Endometrium (tissue), 2 donors: ENCODE data around the gene RCE1.

Experiments used
- FAIRE-seq: peaks from 2 replicates; lab custom pipeline; 2012; peaks lifted over from hg19 to GRCh38; lab: Jason Lieb, UNC
- donor health status: control.
- donor health status: control.

The RCE1 gene

DNA sequence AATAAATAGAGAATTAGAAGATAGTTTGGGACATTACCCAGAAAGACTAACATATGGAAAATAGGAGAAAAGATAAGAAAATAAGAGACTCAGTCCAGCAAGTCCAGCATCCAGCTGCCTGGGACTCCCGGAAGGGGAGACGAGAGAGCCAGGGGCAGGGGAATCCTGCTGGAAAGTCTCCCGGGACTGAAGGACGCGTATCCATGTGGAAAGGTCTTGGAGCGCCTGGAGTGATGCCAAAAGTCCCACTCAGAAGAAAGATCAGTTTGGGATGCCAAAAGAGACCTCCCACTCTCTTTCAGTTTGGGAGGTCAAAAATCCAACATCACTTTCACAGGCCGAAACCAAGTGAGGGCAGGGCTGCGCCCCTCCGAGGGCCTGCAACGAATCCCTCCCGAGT, 44.3 kb downstream of the RCE1 start:
- FAIRE-seq: no peak

DNA sequence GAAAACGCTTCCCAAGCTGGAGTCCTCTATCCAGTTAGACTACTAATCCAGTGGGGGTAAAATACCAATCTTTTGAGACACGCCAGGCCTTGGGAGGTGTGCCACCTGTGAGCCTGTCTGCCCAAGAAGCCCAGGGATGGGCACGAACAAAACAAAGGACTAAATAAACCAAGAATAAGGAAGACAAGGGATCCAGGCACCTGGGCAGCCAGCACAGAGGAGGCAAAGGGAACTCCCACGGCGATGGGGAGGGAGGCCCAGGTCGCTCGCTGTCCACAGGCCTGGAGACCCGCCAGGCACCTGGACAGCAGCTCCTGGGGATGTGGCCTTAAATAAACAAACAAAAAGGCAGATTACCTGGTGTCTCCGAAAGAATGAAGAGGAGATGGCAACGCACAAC, 45.0 kb downstream of the RCE1 start:
- no peak for FAIRE-seq

DNA sequence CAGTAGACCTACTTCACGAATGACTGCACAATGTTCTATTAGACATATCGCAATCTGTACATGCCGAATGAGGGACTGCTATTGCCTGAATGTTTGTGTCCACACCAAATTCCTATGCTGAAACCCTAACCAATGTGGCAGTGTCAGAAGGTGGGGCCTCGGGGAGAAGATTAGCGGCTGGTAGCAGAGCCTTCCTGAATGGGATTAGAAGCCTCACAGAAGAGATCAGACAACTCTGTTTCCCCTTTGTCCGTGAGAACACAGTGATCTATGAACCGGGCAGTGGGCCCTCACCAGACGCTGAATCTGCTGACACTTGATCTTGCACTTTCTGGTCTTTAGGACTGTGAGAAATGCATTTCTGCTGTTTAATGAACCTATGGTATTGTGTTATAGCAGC, 46.7 kb downstream of the RCE1 start:
- FAIRE-seq: no peak

DNA sequence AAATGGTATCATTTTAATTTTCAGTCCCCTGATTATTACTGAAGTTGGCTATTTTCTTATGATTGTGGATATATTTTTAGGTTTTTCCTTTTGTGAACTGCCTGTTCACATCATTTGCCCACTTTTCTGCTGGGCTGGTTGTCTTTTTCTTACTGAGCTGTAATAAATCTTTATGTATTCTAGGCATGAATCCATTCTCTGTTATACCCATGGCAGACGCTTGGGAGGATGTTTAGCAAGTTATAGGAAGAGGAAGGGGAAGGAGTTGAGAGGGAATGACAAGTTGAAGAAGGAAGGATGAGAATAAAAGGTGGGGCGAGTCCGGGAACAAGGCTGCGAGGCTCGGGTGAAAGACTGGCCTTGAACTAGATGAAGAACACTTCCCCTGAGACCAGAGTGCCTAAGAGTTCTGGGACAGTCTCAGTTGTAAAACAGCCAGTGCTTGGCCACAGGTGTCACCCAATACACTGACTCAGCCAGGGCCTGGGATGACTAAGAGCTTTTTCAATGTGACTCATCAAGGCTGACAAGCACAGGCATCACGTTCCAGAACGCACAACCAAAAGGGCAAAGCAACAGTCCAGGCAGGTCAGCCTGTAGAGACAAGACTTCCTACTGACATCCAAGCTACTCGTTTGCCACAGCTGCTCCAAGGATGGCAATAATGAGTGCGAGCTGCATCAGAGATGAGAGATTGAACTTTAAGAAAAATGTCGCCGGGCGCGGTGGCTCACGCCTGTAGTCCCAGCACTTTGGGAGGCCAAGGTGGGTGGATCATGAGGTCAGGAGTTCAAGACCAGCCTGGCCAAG, 48.8 kb downstream of the RCE1 start:
- no peak for FAIRE-seq

DNA sequence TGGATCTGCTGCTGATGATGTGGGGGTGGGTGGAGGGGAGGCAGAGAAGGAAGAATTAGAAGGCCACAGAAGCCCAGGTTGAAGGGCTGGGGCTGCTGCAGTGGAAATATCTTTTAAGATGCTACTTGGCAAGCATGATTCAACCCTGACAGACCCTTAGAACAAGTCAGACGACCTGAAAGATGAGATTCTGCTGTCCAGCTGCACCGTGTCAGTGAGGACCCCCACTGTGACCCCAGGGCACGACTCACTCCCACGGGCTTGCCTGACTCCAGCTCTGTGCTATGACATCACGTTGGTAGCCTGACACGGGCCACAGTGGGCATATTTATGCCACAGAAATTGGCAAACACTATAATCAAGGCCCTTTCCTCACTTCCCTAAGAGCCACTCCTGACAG, 49.7 kb downstream of the RCE1 start:
- FAIRE-seq: no peak

DNA sequence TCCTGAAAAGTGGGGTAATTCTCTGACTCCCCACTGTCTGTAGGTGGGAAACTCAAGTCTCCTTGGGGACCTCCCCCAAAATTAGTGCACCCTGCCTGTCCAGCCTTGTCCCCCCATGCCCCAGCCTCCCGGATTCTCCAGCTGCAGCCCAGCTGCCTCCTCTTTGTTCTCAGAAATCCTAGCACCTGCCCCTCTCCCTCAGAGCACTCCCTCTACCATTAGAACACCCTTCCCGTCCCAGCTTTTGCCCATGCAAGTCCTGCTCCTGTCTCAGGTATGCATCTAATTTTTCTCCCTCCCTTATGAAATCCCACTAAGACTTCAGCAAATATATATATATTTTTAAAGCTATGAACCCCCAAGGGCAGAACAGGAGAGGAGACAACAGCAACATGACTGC, 50.9 kb downstream of the RCE1 start:
- no peak for FAIRE-seq
